ENCODE measurements around the gene SKAP1.
"Not testable (repeated sequence)": the region's sequence is repeated elsewhere in the genome, so short reads cannot be mapped to it uniquely, and the experiment has no call there.

SKAP1 gene

DNA sequence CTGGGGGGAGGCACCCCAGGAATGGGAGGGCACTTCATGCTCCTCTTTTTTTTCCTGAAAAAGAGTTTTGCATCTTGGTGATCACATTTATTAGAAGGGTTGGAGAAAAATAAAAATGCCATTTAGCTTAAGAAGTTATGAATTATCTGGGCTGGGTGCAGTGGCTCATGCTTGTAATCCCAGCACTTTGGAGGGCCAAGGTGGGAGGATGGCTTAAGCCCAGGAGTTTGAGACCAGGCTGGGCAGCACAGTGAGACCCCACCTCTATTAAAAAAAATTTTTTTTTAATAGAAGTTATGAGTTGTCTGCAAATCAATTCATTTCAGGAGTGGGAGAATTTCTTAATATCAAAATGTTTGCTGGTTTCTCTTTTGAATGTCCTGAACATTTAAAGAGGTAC lies 219.0 kb downstream of the SKAP1 start:
- no peak for DNase-seq (ENCODE audit: low read depth)

DNA sequence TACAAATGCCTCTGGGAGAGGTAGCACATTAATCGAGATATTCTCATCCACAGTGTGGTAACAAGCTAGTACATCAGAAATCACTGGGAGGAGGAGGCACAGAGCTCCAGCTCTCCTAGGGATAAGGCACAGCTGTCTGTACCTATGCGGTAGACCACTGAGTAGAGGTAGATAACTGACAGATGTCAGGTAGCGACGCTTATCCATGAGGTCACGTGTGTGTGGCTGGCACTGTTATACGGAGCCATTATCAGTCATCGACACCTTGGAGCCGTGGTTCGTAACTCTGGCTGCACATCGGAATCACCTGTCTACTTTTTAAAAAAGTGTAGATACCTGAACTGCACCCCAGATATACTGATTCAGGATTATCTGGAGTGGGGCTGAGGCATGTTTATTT lies 220.0 kb downstream of the SKAP1 start:
- no peak for DNase-seq (ENCODE audit: low read depth)

DNA sequence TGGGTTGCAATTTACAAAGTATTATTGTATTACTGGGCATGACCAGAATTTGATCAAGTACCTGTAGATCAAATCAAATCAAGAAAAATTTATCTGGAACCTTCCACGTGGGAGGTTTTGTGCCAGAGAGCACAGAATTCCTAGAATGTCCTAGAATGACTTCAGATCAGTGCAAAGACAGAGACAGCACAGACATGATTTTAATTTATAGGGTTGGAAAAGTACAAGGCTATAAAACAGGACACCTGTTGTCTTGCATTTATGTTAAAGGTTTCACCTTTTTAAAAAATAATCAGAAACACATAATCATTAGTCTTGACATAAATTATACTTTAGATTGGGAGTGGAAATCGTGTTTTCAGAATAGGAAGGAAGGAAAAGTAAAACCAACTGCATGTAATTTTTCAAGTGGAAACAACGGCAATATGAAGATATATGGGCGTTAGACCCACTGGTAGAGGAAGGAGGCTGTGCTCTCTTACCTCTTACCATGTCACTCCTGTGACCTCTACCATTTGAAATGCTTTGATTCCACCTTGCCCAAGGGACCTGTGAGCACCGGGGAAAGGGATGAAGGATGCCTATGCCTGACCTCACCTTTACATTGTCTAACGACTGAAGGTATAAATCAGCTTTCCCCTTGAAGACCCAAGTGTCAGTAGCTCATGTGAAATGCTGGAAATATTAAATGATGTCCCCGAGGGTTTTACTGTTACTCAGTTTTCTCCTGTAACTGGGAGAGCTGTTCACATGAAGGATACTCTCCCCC lies 222.1 kb downstream of the SKAP1 start:
- DNase-seq (ENCODE audit: low read depth): no peak

DNA sequence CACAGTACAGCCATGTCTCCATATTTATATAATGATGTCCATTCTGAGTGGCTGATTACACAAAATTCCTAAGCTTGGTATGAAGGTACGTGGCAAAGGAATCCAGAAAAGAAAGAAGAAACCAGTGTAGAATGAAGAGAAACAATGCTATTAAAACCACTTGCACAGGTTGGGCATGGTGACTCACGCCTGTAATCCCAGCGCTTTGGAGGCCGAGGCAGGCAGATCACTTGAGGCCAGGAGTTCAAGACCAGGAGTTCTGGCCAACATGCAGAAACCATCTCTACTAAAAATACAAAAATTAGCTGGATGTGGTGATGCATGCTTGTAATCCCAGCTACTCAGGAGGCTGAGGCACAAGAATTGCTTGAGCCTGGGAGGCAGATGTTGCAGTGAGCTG lies 223.0 kb downstream of the SKAP1 start:
- DNase-seq (ENCODE audit: low read depth): not testable (repeated sequence)

DNA sequence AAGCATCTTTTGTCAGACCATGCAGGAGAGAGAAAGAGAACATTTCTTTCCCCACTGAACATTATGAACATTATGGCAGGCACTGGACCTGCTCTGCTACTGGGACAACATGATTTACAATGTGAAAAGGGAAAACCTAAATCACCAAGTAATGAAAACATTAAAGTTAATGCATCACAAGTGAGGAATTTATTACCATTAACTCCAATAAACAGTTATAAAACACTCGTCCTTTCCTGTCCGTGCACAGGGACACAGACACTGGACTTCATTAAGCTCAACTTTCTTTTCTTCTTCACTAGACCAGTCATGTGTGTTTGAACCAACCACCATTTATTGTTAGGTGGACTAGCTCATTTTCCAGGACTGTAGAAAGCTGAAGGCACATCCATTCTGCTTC lies 227.1 kb downstream of the SKAP1 start:
- no peak for DNase-seq (ENCODE audit: low read depth)

DNA sequence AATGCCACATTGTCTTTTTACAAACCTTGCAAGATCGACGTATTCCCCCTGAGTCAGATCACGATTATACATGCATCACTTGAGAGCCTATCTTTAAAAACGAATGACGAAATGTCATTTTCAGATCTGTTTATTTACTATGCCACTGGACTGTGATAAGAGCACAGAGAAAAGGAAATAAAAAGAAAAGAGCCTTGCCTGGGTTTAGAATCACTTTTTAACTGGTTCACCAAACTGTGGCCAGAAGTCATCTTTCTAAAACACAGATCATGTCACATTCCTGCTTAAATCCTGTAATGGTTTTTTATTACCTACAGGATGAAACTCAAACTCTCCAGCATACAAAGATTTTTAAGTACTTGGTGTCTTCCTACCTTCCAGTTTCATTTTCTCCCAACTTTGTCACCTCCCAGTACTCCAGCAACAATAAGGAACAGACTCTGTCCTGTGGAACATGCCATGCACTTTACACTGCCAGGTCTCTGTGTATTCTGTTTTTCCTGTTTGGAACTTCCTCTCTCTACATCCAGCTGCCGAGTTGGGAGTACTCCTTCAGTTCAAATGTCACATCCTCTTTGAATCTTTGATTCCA lies 231.0 kb downstream of the SKAP1 start:
- no peak for DNase-seq (ENCODE audit: low read depth)

DNA sequence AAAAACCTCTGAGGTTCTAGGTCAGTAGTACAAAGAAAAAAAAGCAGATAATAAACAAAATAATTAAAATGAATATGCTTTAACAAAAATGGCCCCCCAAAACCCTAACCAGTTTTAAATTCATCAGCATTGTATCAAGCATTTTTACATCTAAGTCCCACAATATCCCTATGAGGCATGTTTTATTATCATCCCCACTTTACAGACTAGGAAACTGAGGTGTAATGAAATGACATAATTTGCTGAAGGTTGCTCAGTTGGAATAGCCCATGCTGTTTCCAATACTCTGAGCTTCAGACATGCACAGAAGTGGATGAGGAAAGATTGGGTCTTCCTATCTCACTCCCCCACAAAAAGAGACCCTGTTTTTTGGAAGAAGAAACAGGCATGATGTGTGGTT lies 234.1 kb downstream of the SKAP1 start:
- no peak for DNase-seq (ENCODE audit: low read depth)

DNA sequence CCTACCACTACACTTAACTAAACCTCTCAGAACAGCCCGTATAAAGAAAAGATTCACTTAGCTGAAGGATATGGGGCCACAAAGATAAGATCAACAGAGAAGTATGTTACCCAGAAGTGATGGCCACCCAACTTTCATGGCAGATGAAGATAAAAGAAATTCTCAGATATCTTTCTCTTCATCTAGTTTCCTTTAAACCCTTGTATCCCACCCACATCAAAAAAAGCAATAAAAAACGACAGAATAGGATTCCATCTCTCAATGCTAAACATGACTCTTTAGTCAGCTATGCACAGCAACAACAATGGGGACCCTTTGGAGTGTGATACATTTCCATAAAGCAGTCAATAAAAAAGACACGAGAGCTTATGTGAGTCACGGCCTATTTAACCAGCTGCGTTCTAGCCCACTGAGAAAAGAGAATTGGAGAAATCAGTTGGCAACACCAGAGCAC lies 235.9 kb downstream of the SKAP1 start:
- no peak for DNase-seq (ENCODE audit: low read depth)

DNA sequence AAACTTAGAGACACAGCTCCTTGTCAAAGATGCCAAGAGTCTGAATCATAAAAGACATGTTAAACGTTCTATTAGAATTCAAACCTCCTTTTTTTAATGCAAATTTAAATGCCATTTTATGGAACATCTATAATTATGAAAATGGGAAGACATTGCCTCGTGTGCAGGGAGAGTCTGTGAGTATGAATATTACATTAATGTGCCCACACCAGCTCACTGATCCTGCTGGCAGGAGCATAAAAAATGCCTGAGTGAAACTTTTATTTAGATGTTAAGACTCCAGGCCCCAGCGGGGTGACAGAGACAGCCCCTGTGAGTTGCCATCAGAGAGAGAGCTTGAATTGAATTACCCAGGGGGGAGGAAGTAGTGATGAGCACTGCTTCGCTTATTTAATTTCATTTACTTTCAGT lies 237.7 kb downstream of the SKAP1 start:
- no peak for DNase-seq (ENCODE audit: low read depth)

DNA sequence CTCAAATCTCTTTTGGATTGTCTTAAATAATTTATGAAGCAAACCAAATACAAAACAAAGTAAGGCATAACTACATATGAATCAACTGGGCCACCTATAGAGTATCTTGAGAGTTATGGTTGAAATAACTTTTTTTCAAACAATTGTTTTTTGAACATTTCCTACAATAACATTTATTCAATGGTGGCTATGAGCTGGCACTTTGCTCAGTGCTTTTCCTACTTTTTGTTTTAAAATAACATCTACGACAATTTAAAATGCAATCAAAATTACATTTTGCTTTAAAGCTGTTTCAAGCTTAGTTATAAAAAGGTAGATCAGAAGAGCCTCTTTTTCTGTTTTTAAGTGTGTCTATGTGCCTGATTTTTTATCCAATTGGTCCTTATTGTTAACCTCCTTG lies 238.7 kb downstream of the SKAP1 start:
- no peak for DNase-seq (ENCODE audit: low read depth)

DNA sequence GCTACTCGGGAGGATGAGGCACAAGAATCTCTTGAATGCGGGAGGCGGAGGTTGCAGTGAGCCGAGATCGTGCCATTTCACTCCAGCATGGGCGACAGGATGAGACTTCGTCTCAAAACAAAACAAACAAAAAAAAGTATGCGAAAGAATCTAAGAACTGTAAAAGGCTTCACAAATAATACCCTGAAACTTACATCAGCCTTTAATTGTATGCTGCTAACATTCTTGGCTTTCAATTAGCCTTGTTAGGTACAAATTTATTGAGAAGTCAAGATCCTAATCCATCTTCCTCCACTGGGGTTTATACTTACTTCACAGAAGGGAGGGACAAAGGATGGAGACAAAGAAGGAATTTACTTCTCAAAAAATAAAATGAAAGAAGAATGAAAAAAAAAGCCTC lies 239.1 kb downstream of the SKAP1 start:
- DNase-seq (ENCODE audit: low read depth): no peak

DNA sequence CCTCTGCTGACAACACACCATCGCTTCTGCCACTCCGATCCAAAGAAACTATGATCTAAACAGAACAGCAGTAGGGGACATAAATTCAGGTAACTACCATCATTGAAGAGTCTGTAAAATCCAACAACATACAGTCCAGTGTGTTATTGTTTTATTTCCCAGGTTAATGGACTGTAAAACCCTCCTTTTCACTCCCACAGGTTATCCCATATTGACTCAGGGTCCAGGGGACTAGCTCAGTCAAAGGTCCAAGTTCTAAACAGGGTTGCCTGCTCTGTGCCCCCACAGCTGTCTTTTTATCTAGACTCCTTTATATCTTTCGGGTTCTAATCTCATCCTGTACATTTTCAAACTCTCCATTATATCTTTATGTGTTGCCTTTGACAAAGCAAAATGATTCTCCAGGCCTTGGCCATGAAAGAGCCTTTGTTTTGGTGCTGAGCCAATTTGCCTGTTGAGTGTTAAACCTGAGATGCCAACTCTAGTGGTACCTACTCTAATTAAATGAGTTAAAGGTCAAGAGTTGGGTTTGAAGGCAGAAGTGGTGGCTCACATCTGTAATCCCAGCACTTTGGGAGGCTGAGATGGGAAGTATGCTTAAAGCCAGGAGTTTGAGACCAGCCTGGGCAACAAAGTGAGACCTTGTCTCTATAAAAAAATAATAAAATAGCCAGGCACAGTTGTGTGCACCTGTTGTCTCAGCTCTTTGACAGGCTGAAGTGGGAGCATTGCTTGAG lies 242.0 kb downstream of the SKAP1 start:
- no peak for DNase-seq (ENCODE audit: low read depth)

DNA sequence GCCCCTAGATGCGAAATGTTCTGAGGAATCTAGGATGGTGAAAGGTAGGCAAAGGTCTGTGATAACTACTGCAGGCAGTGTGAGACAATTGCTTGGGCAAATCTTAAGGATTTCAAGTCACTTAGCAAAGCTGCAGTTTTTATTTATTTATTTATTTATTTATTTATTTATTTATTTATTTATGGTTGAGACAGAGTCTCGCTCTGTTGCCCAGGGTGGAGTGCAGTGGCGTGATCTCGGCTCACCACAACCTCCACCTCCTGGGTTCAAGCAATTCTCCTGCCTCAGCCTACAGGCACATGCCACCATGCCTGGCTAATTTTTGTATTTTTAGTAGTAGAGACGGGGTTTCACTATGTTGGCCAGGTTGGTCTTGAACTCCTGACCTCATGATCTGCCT lies 243.7 kb downstream of the SKAP1 start:
- not testable (repeated sequence) for DNase-seq (ENCODE audit: low read depth)

DNA sequence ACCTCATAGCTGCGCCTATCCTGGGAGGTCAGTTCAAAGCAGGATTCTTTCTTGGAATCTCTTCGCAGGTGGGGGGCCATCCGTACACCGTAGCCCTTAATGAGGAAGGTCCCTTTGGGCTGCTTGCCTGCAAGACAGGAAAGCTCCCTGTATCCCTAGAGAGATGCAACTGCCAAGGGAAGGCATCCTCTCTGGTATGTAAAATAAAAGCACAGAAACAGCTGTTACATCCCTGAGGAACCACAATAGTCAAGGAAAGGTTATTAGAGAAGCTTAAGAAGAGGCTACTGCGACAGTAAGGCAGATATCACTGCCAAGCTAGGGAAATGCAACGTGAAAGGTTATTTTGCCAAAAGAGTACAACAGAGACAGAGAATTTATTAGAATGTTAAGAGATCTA lies 245.3 kb downstream of the SKAP1 start:
- DNase-seq (ENCODE audit: low read depth): no peak

DNA sequence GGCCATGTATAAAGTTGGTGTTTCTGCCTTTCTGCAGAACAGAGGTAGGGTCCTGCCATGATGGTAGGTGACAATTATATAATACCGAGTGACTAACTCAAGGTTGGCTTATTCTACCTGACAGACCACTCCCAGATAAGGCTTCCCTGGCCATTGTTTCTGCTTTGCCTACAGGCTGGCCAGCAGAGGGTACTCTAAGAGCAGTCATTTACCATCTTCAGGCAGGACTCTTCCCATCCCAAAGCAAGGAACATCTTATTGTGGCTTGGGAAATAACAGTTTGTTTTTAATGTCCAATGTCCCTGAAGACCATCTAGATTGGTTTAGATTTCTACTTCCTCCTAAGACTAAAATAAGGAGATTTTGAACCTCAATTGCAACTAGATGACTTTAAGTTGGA lies 248.4 kb downstream of the SKAP1 start:
- DNase-seq (ENCODE audit: low read depth): no peak

DNA sequence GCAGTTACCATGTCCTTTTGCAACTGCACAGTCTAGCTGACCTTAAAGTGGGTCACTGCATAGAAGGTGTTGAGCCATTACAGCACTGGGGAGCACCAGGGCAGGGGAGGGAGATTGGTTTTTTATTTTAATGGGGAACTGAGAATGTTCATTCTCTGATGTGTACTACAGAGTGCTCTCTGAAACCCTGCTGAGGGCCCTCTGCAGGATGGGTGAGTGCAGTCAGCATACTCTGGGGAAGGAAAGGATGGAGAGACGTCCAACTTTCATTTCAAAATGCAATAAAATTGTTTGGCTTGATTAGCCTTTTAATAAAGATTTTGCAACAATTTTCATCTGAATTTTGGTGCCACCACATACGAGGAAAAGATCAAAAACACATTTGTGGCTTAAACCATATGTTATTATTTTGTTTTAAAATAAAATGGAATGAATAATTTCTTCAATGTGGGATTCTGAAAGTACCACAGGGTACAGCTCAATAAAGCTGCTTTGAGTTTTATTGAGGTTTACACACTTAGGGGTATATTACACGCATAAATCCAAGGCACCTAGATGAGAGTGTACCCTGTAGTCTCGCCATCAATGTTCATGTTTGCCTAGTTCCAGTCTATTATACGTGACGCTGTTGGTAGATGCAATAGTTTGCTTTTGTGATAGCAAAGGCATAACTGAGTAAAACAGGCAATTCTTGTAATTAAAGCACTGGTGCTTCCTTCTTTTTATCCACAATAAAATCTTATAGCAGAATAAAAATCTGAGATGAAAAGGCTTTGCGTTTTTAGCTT lies 249.0 kb downstream of the SKAP1 start:
- no peak for DNase-seq (ENCODE audit: low read depth)

DNA sequence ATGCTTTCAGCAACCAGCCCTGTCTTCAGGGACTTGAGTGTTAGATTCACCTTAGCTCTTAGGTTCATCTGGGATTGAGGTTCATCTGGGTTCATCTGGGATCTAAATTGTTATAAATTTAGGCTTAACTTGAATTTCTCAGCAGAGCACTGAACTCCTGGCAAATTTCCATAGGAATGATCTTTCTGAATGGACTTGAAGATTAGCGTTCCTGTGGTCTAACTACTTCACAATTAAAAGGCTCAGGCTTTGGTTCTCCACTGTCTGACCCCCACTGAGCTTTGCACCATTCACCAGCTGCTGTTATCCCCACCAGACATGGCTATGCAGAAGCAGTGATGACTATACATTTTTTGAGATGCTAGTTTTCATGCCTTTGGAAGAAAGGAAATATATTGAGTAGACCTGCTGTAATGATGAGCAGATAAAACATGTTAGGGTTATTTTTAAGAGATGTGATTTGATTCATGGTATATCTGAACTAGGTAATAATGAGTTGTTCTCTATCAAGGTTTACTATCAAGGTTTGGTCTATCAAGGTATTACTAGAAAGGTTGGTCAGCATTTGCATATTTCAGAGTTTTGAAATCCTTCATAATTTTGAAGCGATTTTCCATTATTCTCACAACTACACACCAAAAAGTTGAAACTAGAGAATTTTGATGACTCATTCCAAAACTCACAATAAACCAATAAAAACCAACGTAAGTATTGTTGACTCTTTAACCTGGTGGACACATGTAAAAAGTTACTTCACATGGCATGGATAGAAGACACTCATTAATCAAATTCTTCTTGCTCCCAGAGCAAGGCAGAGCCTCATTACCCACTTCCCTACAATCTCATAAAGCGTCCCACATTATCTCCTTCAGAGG lies 250.7 kb downstream of the SKAP1 start:
- no peak for DNase-seq (ENCODE audit: low read depth)

DNA sequence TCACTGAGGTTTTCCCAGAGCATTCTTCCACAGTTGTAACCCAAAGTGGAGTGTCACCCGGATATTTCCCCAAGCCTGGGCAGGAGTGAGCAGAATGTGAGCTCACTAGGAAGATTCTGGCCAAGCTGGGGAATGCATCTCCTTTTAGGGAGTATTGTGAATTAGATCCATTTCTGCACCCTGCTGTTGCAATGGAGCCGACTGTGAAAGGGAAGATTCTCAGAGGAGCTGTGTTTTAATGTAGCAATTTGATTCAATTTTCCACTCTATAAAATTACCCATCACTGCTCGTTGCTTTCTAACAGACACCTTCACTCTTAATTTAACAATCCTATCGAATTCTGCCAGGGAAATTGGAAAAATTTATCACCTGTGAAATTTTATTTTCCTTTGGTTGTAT lies 251.7 kb downstream of the SKAP1 start:
- no peak for DNase-seq (ENCODE audit: low read depth)

DNA sequence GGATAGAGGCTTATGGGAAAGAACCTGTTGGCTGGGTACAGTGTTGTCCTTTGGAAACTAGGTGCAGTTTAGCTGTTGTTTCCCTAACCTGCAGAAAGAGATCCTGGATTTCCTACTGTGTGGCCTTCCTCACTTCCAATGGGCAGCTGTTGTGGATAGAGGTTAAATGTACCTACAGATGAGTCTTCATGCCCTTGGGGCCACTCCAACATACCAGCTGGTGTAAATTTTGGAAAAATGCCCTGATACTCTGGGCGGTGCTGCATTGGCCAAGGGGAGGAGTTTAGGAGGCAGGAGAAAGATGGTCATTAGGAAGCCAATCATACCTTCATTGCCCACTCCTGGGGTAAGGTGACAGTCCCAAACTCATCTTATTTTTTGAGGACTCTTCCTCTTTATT lies 252.2 kb downstream of the SKAP1 start:
- DNase-seq (ENCODE audit: low read depth): no peak

DNA sequence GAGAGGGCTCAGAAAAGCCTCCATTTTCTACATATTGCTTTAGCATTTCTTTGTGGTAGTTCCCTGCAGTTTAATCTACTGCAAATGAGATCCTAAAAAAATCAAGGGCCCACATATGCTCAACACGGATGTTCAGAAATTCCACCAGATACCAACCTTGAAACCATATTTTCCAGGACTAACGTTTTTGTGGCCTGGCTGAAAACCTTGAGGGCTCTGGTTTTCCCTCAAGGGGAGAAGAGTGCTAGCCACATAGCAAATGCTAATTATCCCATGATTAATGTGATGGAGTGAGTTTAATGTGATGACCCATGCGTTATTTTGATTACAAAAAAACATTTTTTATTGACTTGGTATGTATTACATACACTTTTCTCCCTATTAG lies 253.6 kb downstream of the SKAP1 start:
- DNase-seq (ENCODE audit: low read depth): no peak

DNA sequence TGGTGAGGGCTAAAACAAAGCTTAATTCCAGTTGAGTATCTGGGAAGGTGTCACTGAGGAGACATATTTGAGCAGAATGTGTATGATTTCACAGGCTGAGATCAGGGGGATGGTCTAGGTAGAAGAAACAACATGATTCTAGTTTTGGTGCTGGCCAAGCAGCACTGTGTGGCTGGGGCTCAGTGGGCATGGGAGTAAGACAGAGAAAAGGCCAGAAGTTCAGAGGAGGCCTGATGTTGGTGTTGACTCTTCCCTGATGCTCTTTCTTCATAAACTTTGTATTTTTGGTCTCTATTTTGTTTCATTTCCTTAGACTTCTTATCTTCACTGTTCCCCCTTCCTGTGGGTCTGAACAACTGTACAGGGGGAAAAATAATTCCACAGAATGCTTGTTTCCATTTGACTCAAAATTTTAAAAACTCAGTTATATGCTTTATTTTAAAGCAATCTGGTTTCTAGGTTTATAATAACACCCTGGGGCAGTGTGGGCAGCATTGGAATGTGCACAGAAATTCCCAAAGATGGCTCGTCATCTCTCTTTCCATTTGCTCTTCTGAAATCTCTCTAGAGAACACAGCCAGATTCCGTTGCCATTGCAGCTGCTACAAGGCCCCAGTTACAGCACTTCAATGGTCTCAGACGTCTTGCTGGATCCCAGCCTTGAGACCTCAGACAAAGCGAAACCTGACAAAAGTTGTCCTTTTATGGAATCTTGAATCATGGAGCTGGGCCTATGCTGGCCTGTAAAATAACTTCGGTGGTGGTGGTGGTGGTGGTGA lies 254.1 kb downstream of the SKAP1 start:
- DNase-seq (ENCODE audit: low read depth): no peak
